ENCODE data around the gene SLC39A10.

DNA sequence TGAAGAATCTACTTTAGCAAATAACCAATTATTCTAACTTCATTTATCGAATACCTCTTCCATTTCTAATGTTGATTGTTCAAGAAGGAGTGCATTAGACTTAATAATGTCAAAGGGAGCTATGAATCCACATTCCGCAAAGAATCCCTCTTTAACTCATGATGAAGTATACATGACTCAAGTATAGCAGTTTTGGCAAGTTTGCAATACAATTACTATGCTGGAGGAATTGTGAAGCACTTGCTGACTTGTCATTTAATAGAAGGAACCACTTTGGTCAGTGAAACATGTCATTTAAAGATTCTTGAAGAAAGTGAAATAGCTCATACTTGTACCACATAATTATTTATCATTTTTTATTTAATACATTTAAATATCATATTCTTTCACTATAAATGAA lies 125.1 kb downstream of the SLC39A10 start:
- TF ChIP-seq CTCF (IDR thresholded peaks at IDR 0.05; ENCODE audit: extremely low read depth in 1 of 2, insufficient read depth in 1 of 2, low read depth in 1 of 2, low read length in 2 of 2) = no peak
- no peak for TF ChIP-seq POLR2AphosphoS5 (IDR thresholded peaks at IDR 0.05; ENCODE audit: insufficient read depth, low read depth, low read length)
- TF ChIP-seq JUN (IDR thresholded peaks at IDR 0.05; ENCODE audit: borderline replicate concordance, insufficient read depth, insufficient read length, low read depth) = no peak
- no peak for TF ChIP-seq EZH2 (IDR thresholded peaks at IDR 0.05; ENCODE audit: borderline replicate concordance, low read depth, low read length, severe bottlenecking)
- no peak for TF ChIP-seq POLR2A (IDR thresholded peaks at IDR 0.05; ENCODE audit: low read depth, low read length)
- no peak for TF ChIP-seq MAX (IDR thresholded peaks at IDR 0.05; ENCODE audit: insufficient read depth, insufficient read length)
